GM10248 (cell line): Measurements from ENCODE around the gene VEGFB.

Experiments used
- CTCF ChIA-PET: fragments of 300-600 bp; sonication (Branson Sonifier 250); formaldehyde crosslinking; extraction: SDS; loops from one replicate; lab custom pipeline; 2021; ENCODE audit warnings: antibody characterized with exemption; lab: Yijun Ruan, JAX
- POLR2A ChIA-PET: fragments of 350-650 bp; sonication (Branson Sonifier 250); formaldehyde crosslinking; extraction: SDS; loops from one replicate; lab custom pipeline; 2020; ENCODE audit warnings: antibody characterized with exemption; lab: Yijun Ruan, JAX
- DNase-seq: peaks from one replicate; pipeline ENCODE4 v3.0.0; 2012; ENCODE audit errors: extremely low spot score
- TF ChIP-seq, protein P1 (sequence below): IDR thresholded peaks from 2 replicates; pipeline ENCODE4 v1.5.1; 2012; ENCODE audit warnings: mild to moderate bottlenecking, low read depth; ENCODE audit errors: extremely low read depth, missing control alignments, control extremely low read depth

VEGFB gene

DNA sequence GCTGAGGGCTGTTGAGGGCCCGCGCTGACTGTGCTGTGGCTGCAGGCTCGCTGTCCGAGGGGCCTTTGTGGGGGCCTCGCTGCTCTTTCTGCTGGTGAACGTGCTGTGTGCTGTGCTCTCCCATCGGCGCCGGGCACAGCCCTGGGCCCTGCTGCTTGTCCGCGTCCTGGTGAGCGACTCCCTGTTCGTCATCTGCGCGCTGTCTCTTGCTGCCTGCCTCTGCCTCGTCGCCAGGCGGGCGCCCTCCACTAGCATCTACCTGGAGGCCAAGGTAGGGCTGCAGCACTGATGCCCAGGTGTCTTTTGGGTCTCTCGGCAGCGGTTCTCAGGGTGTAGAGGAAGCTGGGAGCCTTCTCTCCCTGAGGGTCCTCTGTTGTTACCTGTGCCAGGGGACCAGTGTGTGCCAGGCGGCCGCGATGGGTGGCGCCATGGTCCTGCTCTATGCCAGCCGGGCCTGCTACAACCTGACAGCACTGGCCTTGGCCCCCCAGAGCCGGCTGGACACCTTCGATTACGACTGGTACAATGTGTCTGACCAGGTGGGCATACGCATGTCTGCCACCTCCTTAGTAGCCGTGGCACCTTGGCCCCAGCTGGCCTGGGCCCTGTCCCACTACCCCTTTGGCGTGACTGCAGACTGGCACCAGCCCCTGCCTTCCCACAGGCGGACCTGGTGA, 53.4 kb downstream of the VEGFB start:
- DNase-seq = no peak
- ChIA-PET CTCF (interaction anchor here (1.0 to 14.3 kb wide), 3 partner anchors 9 to 23 kb away, joined by 3 to 186 read pairs (median 3); partner anchors contain the start of genes CATSPERZ and ESRRA), POLR2A (interaction anchor here (0.6 kb wide), 1 partner anchor 22 kb away, joined by 3 read pairs; no protein-coding TSS in a partner anchor)
- TF ChIP-seq, protein P1, sequence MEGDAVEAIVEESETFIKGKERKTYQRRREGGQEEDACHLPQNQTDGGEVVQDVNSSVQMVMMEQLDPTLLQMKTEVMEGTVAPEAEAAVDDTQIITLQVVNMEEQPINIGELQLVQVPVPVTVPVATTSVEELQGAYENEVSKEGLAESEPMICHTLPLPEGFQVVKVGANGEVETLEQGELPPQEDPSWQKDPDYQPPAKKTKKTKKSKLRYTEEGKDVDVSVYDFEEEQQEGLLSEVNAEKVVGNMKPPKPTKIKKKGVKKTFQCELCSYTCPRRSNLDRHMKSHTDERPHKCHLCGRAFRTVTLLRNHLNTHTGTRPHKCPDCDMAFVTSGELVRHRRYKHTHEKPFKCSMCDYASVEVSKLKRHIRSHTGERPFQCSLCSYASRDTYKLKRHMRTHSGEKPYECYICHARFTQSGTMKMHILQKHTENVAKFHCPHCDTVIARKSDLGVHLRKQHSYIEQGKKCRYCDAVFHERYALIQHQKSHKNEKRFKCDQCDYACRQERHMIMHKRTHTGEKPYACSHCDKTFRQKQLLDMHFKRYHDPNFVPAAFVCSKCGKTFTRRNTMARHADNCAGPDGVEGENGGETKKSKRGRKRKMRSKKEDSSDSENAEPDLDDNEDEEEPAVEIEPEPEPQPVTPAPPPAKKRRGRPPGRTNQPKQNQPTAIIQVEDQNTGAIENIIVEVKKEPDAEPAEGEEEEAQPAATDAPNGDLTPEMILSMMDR = no peak

DNA sequence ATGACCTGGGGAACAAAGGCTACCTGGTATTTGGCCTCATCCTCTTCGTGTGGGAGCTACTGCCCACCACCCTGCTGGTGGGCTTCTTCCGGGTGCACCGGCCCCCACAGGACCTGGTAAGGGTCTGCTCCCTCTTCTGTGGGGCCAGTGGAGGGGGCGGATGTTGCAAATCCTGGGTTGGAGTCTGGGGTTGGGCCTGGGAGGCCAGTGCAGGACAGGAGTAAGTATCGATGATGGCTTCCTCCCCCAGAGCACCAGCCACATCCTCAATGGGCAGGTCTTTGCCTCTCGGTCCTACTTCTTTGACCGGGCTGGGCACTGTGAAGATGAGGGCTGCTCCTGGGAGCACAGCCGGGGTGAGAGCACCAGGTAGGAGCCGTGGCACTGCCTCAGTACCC, 54.0 kb downstream of the VEGFB start:
- TF ChIP-seq, protein P1 = no peak
- ChIA-PET POLR2A (interaction anchor here (0.6 kb wide), 1 partner anchor 22 kb away, joined by 3 read pairs; no protein-coding TSS in a partner anchor), CTCF (interaction anchor here (1.0 to 14.3 kb wide), 2 partner anchors 9 to 15 kb away, joined by 3 to 186 read pairs; partner anchors contain the start of genes CATSPERZ and ESRRA)
- DNase-seq = no peak
